Adrenal gland (tissue), 12 donors: Measurements from ENCODE around the gene PARP16. TPM values are rescaled to one million over a fixed set of nuclear protein-coding genes. Genes with fewer than 3 reads are reported as not detected.

ENCODE experiments used
- DNase-seq, 7 donors: peaks; one replicate each; pipeline ENCODE4 v3.0.0-alpha.2; 2019 to 2020
- H3K27ac ChIP-seq, 5 donors: fragments of 200-600 bp; sonication (generic) in 4 of 5; 1 replicate in 3 of 5; 2 replicates in 2 of 5; pipeline versions ENCODE4 v1.5.1 to v1.8.0; 2016 to 2020; ENCODE audit warnings: mild to moderate bottlenecking in 1 of 5
- H3K27me3 ChIP-seq: fragments of 200-600 bp; 2 replicates; pipeline ENCODE4 v1.8.0; 2021
- H3K36me3 ChIP-seq, 2 donors: fragments of 200-600 bp; replicated peaks in 1 of 2; 1 replicate in 1 of 2; 2 replicates in 1 of 2; pipeline versions ENCODE4 v1.5.1 to v1.8.0; 2018 to 2022
- H3K4me1 ChIP-seq, 2 donors: fragments of 200-600 bp; replicated peaks in 1 of 2; 1 replicate in 1 of 2; 2 replicates in 1 of 2; pipeline versions ENCODE4 v1.5.1 to v1.8.0; 2018 to 2021
- H3K4me3 ChIP-seq, 4 donors: fragments of 200-600 bp; sonication (generic) in 3 of 4; one replicate each; pipeline ENCODE4 v1.5.1; 2016 to 2018
- H3K9me3 ChIP-seq, 3 donors: fragments of 200-600 bp; sonication (generic) in 1 of 3; replicated peaks in 1 of 3; 1 replicate in 2 of 3; 2 replicates in 1 of 3; pipeline versions ENCODE4 v1.5.1 to v1.8.0; 2016 to 2021
- CTCF ChIP-seq, 6 experiments: fragments of 450-650 bp in 4 of 6; fragments of 200-600 bp in 2 of 6; sonication (generic) in 1 of 6; IDR thresholded peaks; 1 replicate in 5 of 6; 2 replicates in 1 of 6; pipeline versions ENCODE4 v1.5.1 to v1.8.0; 2016 to 2021; ENCODE audit warnings: antibody characterized with exemption in 6 of 6, mild to moderate bottlenecking in 2 of 6, moderate library complexity in 1 of 6
- POLR2A ChIP-seq, 2 donors: fragments of 450-650 bp; IDR thresholded peaks; one replicate each; pipeline ENCODE4 v1.6.1; 2017; ENCODE audit warnings: antibody characterized with exemption in 2 of 2, mild to moderate bottlenecking in 2 of 2, moderate library complexity in 1 of 2
- WGBS, 4 donors: extraction: QIAGEN DNeasy Blood & Tissue Kit in 2 of 4; methylation state at CpG; one replicate each; pipeline versions ENCODE4 v1.1.5 to v1.1.7; 2013 to 2017; 5-methylcytosine and 5-hydroxymethylcytosine counted together
- intact Hi-C, 2 donors: fragments of 100-400 bp; cut with DNase I; formaldehyde crosslinking; loops; one replicate each; pipeline versions ENCODE4 v1.14.1 to v1.15.0; 2022 to 2023
- polyA plus RNA-seq, 3 donors: library from polyadenylated mRNA; stranded (reverse); fragments of 200-250 nt in 2 of 3; fragments of 350-450 nt in 1 of 3; fragmentation: Illumina TruSeq in 1 of 3; extraction: RNeasy Lipid Tissue Mini Kit (QIAGEN cat#74804) in 1 of 3; gene quantifications; one replicate each; pipeline ENCODE4 v1.2.3, GENCODE V29; 2013 to 2014
- total RNA-seq, 9 donors: library from RNA; depleted of rRNA in 4 of 9; stranded (reverse); fragments of >200 nt in 4 of 9; fragments of 120-200 nt in 1 of 9; fragmentation: NEBNext Ultra II Directional in 1 of 9; extraction: Animal tissue kit (Norgen Biotek cat#: 25700) in 1 of 9; gene quantifications; one replicate each; pipeline versions ENCODE4 v1.1.0 to v1.2.4, GENCODE V29; 2013 to 2023
- donor health status: healthy with polysubstance abuse.
- donor health status: Bipolar disorder and iron deficiency.
- donor health status: DM: yes; HTN: yes; CAD: no.
- donor health status: DM: no; HTN: no; CAD: no.
- donor health status: DM: no; HTN: no; CAD: no.
- donor health status: DM: yes; HTN: yes; CAD: no.

Gene PARP16
- total and polyA plus RNA-seq, 12 donors, result 7.8 to 18.1 (median 14.2) TPM

GRCh38 chr15:65214010-65214409 lies 72.7 kb downstream of the PARP16 start:
- TF ChIP-seq CTCF (IDR thresholded peaks at IDR 0.05) (no peak), POLR2A (IDR thresholded peaks at IDR 0.05) (no peak)
- H3K4me1 ChIP-seq, result peaks cover 0 to 6% of the 10 kb centered on the region in 2 donors
- H3K36me3 ChIP-seq, result no peaks in the 10 kb centered on the region
- no peaks in the 10 kb centered on the region for H3K9me3 ChIP-seq
- intact Hi-C loops, result no loop called here
- 49 to 59% (median 56%) methylated on average over 4 of the region's 4 CpGs for WGBS, 4 donors
- H3K27ac ChIP-seq, result no peak overlapping the region
- DNase-seq, result peak in 1 of 7 donors; percentile 29
- H3K27me3 ChIP-seq, result no peaks in the 10 kb centered on the region
- H3K4me3 ChIP-seq, result no peak overlapping the region

DNA sequence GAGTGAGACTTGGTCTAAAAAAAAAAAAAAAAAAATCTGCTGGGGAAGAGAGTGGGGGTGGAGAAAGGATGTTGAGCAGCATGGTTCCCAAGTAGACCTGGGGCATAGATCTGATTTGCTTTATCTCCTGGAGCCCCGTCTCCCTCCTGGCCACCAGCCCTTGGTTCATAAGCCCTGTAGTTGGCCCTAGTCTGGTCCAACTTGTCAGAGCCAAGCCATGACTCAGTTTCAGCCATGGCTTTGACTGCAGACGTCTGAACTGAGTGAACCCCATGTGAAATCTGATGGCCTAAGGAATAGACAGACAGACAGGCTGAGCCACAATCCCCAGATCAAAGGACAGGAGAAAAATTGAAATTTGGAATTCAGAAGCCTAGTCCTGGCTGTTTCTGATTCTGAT lies 73.4 kb downstream of the PARP16 start:
- no peaks in the 10 kb centered on the region for H3K36me3 ChIP-seq
- WGBS, 4 donors, result 35 to 59% (median 43%) methylated on average over 2 of the region's 2 CpGs
- no peaks in the 10 kb centered on the region for H3K27me3 ChIP-seq
- H3K4me3 ChIP-seq, result no peak overlapping the region
- no peak overlapping the region for H3K27ac ChIP-seq
- H3K4me1 ChIP-seq, result peaks cover 0 to 7% of the 10 kb centered on the region in 2 donors
- DNase-seq, result peak in 2 of 7 donors; percentile 29 to 31
- TF ChIP-seq POLR2A (IDR thresholded peaks at IDR 0.05), result no peak
- H3K9me3 ChIP-seq, result no peaks in the 10 kb centered on the region
- intact Hi-C loops, result no loop called here

DNA sequence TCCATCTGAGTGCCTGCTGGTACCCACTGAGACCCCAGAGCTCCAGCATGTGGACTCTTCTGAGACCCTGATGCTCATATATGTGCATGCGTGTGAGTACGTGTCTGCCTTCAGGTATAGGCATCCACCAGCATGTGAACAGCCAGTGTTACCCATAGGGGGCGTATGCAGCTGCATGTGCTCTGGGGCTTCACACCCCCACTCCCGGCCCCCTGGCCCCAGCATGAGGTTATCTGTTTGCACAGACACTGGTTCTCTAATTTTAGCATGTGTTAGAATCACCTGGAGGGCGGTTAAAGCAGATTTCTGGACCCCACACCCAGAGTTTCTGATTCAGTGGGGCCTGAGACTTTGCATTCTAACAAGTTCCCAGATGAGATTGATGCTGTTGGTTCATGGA lies 74.6 kb downstream of the PARP16 start:
- H3K4me1 ChIP-seq, result peaks cover 0 to 7% of the 10 kb centered on the region in 2 donors

DNA sequence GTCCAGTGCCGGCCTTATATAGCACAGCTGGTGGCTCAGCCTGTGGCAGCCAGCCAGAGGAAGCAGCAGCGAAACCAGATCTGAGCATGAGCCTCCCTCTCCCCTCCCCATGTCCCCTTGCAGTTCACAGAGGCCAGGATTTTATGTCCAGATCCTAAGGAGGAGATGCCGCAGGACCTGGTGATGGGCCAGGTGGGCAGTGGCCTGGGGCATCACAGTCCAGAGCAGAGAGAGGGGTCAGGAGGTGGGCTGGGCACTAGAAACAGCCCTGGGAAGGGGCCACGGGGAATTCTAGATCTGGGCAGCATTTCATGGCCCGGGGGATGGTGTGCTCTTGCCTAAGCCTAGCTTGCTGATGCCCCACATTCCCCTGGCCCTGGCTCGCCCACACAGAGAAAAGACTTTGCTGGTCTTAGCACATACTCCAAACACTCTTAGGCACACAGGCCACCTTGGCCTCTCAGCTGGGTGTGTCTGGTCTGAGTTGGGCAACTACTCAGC lies 75.2 kb downstream of the PARP16 start:
- H3K27me3 ChIP-seq, result no peaks in the 10 kb centered on the region
- H3K9me3 ChIP-seq, result no peaks in the 10 kb centered on the region
- peaks cover 0 to 7% of the 10 kb centered on the region in 2 donors for H3K4me1 ChIP-seq
- H3K27ac ChIP-seq, result peak overlapping the region in 1 of 5 donors; percentile 40
- peak in 1 of 7 donors; percentile 16 for DNase-seq
- H3K4me3 ChIP-seq, result no peak overlapping the region
- 66 to 75% (median 72%) methylated on average over 3 to 6 of the region's 6 CpGs for WGBS, 4 donors
- TF ChIP-seq POLR2A (IDR thresholded peaks at IDR 0.05) (no peak), CTCF (IDR thresholded peaks at IDR 0.05) (no peak)
- no peaks in the 10 kb centered on the region for H3K36me3 ChIP-seq
- intact Hi-C loops, result no loop called here

More for the DNA sequence above, 74.6 kb downstream of the PARP16 start:
- TF ChIP-seq CTCF (IDR thresholded peaks at IDR 0.05), result peak in 2 of 6 experiments; percentile 11 to 16
- TF ChIP-seq POLR2A (IDR thresholded peaks at IDR 0.05), result no peak
- whole genome bisulfite sequencing, 4 donors, result 61 to 93% (median 81%) methylated on average over 2 to 5 of the region's 5 CpGs
- no peaks in the 10 kb centered on the region for H3K36me3 ChIP-seq
- H3K4me3 ChIP-seq, result no peak overlapping the region
- H3K27me3 ChIP-seq, result no peaks in the 10 kb centered on the region
- DNase-seq, result no peak
- H3K27ac ChIP-seq, result no peak overlapping the region
- no peaks in the 10 kb centered on the region for H3K9me3 ChIP-seq
- intact Hi-C loops, result no loop called here
